ENCODE data around the gene ADAMTS16.

The ADAMTS16 gene

DNA sequence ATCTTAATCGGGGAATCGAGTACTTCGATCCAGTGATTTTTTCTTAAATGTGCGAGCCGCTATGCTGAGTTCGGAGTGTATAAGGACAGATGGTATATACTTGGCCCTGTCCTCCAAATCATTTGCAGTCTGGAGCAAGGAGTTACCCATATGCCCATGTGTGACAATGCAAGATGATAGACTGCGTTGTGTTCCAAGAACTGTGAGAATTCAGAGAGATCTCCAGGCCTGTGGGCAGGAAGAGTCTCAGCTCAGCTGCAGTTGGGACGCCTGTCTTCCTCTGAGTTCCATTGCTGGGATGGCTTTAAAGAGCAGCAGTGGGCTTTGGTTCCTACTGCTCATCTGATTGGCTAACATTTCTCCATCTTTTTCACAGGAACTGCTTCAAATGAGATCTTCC is 106.6 kb downstream of the ADAMTS16 start:
- no peak for FAIRE-seq

- FAIRE-seq = no peak
These were observed 110.6 kb downstream of the ADAMTS16 start for GRCh38 chr5:5250758-5251157.

DNA sequence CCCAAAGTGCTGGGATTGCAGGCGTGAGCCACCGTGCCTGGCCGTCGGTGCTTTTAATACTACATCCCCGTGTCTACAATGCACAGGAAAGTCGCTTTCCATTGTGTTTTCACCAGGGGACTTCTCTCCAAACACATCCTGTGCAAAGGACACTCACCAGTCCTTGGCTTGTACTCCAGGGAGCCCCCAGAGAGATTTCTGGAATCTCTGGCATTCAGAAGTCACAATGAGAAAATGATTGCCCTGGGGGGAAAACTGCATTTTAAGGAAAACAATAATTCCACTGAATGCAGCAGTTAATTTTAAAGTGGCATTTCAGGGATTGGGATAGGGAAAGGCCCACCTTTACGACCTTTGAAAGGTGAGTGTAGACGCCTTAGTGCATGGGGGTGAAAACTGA is 112.0 kb downstream of the ADAMTS16 start:
- FAIRE-seq = no peak

- no peak for FAIRE-seq
These were observed 117.2 kb downstream of the ADAMTS16 start for GRCh38 chr5:5257353-5257752.

- no peak for FAIRE-seq
These were observed 118.4 kb downstream of the ADAMTS16 start for GRCh38 chr5:5258564-5258963.

DNA sequence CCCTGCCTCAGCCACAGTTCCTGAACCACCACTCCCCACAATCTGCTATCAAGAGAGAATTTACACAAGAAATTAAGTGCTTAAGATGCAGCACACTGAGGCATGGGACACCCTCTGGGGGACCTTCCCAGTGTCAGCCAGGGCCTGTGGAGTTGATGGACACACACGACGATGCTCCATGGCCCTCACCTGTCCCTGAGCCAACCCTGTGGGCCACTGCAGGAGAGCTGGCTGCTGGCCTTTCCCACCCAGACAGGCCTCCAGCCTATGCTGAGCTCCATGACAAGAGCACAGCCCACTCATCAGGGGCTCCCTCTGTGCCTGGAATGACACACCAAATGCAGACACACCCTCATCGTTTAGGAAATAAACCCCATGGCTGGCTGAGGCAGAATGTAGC is 124.6 kb downstream of the ADAMTS16 start:
- FAIRE-seq = no peak

- FAIRE-seq = no peak
These were observed 126.2 kb downstream of the ADAMTS16 start for GRCh38 chr5:5266297-5266696.

DNA sequence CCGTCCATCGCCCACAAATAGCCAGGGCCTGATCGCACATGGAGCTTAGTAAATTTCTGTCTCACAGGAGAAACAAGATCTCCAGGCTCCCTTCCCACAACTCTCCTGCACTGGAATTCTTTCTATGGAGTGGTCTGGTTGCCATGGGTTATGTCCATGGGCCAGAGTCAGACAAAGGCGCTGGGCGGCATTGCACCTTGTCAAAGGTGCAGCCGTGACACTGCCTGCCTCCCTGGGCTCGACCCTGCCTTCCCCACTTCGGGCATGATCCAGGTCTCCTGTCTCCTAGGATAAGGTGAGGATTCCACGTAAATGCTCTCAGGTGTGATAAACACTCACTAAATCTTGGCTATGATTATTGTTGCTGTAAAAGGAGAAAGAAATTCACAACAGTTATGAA is 130.0 kb downstream of the ADAMTS16 start:
- FAIRE-seq = no peak

GRCh38 chr5:5270958-5271785 is 131.0 kb downstream of the ADAMTS16 start:
- FAIRE-seq = no peak

DNA sequence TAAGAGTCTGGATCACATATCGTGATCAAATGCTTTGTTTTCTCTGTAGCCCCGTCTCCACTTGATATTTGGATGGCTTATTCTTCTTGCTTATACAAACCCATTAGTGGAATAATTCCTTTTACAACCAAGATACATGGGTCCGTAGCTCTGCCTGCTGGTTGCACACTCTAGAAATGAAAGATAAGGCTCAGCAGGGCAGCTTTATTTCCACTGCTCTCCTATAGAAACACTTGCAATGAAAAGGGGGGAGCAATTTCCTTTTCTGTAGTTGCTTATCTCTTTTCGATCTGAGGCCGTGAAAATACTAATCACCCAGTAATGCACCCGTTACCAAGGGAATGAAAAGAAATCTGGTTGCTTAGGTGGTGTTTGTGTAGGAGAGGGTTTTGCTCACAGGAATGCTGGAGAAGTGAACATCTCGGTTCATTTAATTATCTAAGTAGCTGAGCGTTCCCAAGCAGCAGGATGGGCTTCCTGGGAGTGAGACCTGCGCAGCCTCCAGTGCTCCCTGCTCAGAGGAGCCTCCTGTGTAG is 131.7 kb downstream of the ADAMTS16 start:
- no peak for FAIRE-seq

- FAIRE-seq = no peak
These were observed 133.3 kb downstream of the ADAMTS16 start for GRCh38 chr5:5273398-5273797.

- no peak for FAIRE-seq
These were observed 133.8 kb downstream of the ADAMTS16 start for GRCh38 chr5:5273976-5274375.

DNA sequence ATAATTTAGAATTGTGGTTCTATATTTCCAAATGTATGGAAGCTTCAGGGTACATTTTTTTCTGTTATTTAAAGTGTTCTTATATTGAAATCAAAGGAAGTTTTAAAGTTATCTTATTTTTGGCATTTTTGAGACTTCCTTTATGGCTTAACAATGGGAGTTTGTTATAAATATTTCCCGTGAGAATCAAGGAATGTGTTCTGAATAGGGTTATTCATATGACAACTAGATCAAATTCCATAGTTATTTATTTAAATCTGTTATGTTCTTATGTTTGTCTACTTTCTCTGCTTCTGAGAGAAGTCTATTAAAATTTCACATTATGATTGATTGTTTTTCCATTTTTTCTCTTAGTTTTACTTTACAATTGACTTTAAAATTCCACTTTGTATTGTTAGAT is 135.1 kb downstream of the ADAMTS16 start:
- FAIRE-seq = no peak

DNA sequence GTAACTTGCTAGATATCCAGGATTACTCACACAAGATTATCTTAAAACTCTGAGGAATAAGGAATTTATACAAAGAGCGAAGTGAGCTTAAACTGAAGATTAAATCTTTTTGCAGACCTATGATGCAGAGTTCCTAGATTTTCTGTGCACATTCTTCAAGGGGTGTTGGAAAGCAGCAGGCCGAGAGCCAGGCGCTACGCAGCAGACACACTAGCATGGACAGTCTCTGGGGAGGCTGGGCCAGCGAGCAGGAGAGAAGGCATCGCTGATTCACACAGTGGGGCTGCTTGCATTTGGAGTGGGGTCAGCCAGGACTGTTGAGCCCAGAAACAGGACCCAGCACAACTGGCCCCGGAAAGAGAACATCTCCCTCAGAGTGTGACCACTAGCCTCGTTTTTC is 136.3 kb downstream of the ADAMTS16 start:
- FAIRE-seq = no peak

- no peak for FAIRE-seq
These were observed 136.9 kb downstream of the ADAMTS16 start for GRCh38 chr5:5276951-5277517.

DNA sequence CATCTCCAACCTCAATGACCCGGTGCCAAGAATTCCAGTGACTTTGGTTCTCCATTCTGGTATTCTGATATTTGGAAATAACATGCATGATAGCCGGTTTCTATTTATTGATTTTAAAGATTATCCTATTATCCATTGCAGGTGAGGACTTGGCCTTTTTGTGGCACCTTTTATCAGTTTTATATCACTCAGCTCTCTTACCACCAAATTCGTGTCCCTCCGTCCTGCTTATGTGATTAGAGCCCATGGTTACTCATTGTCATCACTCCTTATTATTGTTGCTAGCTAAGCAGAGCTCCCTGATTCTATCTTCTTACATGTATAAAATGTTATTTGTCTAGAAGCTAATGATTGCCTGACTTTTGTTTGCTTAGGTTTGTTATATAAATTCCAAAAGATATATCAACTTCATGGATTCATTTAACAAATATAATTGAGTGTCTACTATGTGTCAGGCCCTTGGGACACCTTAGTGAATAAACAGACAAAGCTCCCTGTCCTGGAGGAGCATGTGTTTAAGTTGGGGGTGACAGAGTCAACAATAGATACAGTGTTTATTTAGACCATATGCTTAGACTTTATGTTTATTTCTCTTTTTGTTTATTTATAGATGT is 138.2 kb downstream of the ADAMTS16 start:
- FAIRE-seq = no peak

DNA sequence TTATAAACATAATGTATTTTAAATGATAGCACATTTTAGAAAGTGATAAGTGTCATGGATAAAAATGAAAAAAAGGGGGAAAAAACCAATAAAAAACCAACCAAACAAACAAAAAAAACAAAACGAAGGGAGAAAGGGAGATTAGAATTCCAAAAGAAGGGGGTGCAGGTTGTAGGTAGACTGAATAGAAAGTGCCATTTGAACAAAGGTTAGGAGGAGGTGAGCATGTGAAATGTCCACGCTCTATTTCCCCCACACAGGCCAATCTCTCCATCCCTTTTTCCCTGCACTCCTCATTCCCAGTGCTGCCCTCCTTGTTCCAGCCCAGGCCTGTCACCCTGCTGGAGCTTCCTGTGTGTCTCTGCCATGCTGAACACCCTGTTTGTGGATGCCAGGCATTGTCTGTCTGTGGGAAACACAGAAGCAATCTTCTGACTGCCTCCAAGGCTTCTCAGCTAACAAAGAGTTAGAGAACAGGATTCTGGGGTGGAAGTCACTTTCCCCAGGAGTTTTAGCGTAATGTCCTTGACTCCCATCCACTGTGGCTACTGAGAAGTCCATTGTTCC is 138.8 kb downstream of the ADAMTS16 start:
- FAIRE-seq = no peak

- no peak for FAIRE-seq
These were observed 145.8 kb downstream of the ADAMTS16 start for GRCh38 chr5:5285906-5286305.

- no peak for FAIRE-seq
These were observed 147.3 kb downstream of the ADAMTS16 start for GRCh38 chr5:5287419-5287818.

DNA sequence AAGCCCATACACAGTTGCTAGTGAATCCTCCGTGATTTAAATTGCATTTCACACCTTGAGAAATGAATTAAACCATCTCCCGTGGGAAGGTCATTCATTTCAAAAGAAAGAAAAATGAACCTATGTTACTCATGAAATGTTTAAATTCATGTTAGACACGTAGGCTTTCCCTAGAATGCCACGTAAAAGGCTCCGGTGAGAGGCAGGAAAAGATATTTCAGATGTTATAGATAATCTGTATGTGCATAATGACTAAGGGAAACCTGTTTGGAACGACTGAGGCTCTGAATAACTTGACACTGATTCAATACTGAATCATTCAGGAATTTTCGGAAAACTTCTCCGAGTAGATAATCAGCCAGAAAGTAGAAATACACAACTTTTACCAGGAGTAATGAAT is 148.1 kb downstream of the ADAMTS16 start:
- no peak for FAIRE-seq

GRCh38 chr5:5289537-5289936 is 149.4 kb downstream of the ADAMTS16 start:
- no peak for FAIRE-seq

DNA sequence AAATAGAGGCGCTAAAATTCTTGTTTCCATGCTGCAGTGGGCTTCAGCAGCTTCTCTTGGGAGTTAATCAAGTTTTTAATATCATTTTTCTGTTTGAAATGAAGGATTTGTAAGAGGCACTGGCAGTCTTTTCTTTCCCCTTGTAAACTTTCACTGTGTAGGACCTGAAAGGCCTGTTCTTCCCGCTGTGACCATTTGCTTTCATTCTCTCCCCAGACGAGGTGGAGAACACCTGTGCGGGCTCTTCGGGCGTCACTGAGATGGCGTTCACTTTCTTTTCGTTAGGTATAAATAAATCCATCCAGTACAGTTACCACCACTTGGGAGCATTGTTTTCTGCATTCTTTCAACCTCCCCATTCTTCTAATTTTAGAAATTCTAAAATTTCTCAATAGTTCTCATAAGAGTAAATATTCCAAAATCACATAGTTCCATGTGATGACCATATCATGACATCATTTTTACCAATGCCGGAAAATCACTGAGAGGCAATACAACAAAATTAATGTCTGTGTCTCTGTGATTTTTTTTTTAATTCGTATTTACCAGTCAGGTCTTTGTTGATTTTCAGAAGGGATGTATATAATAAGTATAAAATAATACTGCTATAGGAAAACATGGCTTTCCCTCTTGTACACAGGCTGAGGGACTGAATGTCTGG is 150.7 kb downstream of the ADAMTS16 start:
- no peak for FAIRE-seq

DNA sequence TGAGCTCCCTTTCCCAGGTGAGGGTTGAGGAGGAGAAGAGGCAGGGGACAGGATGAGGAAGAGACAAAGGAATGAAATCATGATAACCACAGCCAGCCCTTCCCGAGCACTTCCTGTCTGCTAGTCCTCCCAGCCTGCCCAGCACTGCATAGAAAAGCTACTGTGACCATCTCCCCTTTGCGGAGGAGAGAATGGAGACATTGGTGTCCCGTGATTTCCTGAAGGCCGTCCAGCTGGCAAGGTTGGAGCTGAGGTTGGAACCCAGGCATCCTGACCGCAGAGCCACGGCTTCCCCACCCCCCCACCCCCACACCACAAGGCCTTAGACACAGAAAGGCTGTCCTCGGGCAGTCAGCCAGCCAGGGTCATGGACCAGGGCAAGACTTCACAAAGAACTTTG is 151.2 kb downstream of the ADAMTS16 start:
- FAIRE-seq = no peak
